HG02642 (cell line): Measurements from ENCODE around the gene MPV17L2.
A peak's percentile ranks its signal among the peaks of the same experiment; 100 is the strongest.

Experiments used
- ATAC-seq: cut with Tn5 transposase; IDR thresholded peaks from one replicate; pipeline ENCODE4 v1.9.1; 2021; ENCODE audit warnings: mild to moderate bottlenecking; ENCODE audit not compliant: unreplicated experiment, poor library complexity

The MPV17L2 gene

GRCh38 chr19:18211683-18212082 lies 18.7 kb downstream of the MPV17L2 start:
- no peak for ATAC-seq

- ATAC-seq = no peak
These were observed 21.9 kb downstream of the MPV17L2 start for GRCh38 chr19:18214779-18215433.

DNA sequence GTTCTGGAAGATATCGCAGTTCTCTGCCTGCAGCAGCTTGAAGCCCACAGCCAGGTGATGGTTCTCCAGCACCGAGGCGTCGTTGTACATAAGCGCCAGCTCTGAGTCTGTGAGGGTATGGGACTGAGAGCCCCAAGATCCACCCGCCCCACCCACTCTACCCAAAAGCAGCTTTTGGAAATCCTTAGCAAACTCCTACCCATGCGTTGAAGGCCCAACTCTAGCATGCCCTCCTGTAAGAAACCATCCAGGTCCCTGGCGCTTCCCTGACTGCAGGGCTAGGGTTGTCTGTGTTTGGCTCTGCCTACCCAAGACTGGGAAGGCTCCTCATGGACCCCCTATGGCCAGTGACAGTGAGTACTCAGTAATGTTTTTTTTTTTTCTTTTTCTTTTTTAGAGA lies 23.8 kb downstream of the MPV17L2 start:
- no peak for ATAC-seq

- no peak for ATAC-seq
These were observed 25.1 kb downstream of the MPV17L2 start for GRCh38 chr19:18218159-18218558.

GRCh38 chr19:18218600-18218999 lies 25.6 kb downstream of the MPV17L2 start:
- no peak for ATAC-seq

DNA sequence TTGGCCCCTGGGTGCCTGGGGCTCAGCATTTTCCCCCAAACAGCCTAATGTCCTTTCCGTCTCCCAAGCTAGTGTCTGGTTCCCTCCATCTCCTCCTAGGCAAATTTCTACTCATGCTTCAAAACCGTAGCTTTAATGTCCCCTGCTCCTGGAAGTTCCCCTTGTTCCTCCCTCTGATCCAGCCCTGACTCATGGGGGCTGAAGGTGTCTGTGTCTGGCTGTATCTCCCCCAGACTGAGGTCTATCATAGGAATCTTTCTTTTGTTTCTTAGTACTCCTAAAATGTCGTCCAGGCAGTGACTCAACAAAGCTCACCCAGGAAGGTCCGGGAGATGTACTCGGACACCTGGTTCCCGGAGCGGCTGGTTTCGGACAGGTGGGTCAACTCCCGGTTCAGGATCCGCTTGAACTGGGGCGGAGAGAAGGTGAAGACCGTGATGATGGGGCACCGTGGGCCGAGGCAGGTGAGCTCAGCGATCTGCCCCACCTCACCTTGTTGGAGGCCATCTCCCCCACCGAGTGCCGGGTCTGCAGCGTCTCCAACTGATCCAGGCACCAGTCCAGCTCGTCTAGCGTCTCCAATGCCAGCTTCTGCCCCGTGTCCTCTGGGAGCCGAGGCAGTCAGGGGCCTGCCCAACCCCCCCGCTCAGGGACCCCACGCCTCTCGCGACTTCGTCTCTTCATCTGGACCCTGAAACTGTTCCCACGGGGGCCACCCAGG lies 27.1 kb downstream of the MPV17L2 start:
- no peak for ATAC-seq

DNA sequence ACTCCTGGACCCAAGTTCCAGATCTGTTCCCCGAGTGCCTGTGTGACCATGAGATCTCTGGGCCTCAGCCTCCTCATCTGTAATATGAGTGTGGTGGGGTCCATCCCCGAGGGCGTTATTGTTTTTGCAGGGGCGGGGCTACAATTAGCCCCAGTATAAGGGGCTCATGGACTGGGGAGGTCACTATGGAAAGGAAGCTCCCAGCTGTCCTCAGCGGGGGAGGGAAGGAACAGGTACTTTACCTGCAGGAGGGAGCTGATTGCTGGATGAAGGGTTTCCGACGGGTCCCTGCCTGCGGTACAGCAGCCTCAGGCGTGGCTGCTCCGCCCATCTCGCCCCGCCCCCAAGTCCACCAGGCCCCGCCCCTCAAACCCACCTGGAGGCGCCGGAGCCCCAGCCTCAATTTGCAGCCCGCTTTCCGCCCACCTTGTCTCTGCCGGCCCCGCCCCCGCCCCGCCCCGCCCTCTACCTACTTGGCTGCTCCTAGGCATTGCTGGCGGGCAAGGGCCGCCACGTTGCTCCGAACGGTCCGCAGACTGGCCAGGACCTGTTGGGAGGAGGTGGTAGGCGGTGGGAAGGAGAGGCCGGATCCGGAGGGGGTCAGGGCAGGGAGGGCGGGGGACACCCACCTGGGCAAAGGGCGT lies 27.7 kb downstream of the MPV17L2 start:
- ATAC-seq = no peak

DNA sequence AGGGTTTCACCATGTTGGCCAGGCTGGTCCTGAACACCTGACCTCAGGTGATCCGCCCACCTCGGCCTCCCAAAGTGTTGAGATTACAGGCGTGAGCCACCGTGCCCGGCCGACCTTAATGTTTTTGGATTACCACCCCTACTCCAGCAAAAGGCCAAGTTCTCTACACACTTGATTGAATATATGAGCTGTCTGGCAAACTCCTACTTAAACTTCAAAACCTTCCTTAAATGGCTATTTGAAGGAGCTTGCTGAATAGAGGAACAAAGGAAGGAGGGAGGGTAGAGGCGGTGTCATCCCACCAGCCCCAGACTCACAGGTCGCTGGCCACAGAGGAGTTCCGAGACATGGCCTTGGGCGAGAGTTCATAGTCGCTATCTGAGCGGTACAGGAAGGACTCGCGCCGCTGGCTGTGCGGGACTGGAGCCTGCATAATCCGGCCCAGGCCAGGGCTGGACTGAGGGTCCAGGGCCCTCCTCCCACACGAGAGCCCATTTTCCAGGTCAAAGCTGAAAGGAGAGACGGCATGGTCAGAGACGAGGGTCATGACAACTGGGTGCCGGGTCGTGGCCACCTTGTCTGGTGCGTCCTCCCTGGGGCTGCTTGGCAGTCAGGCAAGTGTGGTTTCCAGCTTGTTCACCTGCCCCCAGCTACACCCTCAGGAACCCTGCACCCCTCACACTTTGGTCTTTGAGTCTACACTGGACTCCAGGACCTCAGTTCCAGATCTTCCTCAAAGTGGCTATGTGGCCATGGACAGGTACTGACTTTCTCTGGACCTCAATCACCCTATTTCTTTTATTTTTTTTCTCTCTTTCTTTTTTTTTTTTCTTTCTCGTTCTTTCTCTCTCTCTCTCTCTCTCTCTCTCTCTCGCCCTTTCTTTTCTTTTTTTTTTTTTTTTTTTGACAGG lies 29.1 kb downstream of the MPV17L2 start:
- no peak for ATAC-seq

DNA sequence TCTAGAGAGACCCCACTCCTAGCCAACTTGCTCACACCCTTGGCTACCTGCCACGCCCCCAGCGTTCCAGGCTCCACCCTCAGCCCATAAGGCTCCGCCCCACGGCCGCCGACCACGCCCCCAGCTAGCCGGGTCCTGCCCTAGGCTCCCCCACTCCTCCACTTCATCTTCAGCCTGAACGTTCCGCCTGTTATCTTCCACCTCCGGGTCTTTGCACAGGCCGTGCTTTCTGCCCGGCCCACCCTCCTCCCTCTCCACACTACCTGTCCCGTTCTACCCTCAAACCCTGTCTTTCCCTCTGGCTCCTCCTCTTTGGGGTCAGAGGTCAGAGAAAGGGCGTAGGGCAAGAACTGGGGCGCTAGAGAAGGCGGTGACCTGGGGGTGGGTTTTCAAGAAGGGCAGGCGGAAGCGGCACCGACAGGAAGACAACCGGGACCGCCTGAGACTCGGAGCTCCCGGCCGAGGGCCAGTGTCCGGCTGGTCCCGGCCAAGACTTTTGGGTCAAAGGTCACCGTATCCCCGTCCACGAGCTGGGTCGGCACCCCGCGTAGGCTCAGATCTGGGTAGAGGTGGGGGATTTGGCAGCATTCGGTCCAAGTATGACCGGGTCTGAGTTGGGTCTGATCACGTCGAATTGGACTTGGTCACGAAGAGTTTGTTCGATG lies 31.0 kb downstream of the MPV17L2 start:
- no peak for ATAC-seq

DNA sequence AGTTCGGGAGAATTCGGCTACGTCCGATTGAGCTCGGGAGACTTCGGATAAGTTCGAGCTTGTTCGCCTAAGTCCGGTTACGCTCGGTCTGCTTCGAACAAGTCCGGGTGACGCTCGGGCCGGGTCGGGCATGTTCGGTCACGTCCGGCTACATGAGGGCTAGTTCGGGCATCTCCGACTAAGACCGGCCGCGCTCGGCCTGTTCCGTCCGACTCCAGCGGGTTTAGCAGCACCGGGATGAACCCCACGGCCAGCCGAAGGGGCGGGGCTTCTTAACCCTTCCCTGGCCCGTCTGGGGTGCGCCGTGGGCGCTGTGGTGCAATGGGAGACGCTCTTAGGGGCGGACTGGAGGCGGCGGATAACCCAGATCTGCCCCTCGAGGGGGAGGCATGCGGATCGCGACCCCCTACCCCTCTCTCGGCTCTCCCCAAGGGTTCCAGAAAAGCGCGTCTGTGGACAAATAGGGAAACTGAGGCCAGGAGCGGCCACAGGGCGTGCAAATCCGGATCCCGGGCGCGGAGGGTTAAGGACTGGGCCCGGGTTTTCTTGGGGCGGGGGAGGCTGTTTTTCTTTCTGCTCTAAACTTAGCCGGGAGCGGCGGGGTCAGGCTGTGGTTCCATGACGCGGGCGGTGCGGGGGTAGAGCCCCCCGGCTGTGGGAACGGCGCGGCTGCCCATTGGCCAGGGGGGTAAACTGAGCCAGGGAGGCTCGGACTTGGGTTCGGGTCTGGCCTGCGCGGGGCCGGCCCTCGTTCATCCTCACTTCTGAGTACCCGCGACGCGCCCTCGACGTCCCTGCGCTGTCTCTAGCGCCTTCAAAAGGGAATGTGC lies 31.7 kb downstream of the MPV17L2 start:
- peak; percentile 95 for ATAC-seq

DNA sequence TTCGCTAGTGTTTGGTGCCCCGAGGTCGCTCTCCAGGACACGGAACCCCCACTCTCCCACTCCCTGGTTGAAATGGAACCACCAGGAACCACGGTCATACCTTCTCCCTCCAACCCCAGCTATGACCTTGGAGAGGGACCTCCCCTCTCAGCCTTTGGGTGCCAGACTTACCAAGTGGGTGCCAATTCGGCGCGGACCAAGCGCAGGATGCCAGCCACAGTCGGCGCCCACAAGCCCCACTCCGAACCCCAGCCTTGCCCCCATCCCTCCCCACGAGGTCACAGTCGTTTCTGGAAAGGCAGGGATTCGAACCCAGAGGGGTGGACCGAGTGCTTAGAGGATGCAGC lies 32.3 kb downstream of the MPV17L2 start:
- ATAC-seq = no peak

DNA sequence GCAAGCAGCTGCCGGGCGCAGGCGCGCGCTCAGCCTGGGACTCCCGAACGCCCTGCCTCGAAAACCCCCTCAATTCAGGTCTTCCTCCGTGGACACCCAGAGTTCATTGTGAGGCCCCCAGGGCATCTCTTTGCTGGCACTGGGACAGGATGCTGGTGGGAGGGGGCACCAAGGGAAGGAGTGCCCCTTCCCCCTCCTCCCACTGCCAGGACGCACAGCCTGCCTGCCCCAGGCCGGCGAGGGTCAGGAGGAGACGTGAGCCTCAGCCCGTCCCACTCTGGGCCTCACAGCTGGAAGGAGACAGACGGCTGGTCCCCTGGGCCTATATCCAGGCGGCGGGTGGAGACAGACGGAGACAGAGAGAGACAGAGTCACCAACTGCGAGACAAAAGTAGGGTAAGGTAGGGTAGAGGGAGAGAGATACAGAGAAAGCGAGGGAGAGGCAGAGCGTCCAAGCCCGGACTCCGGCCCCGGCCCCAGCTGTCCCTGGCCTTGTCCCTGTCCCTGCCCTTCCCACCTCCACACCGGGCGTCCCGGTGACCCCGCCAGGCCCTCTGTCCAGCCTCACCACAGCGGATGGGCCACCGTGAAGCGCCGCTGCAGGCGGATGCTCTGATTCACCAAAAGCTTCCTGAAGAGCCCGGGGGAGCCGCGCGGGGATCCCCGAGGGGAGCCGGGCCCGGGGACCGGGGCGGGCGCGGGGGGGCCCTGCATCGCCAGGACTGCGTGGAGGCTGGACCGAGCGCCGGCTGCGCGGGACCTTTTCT lies 32.9 kb downstream of the MPV17L2 start, which contains the start of gene PDE4C:
Gene PDE4C, minus strand, starts transcription at position 737 of the 767 bp plus-strand sequence. Its CDS starts 23 bp downstream, at position 714.
- ATAC-seq = no peak

DNA sequence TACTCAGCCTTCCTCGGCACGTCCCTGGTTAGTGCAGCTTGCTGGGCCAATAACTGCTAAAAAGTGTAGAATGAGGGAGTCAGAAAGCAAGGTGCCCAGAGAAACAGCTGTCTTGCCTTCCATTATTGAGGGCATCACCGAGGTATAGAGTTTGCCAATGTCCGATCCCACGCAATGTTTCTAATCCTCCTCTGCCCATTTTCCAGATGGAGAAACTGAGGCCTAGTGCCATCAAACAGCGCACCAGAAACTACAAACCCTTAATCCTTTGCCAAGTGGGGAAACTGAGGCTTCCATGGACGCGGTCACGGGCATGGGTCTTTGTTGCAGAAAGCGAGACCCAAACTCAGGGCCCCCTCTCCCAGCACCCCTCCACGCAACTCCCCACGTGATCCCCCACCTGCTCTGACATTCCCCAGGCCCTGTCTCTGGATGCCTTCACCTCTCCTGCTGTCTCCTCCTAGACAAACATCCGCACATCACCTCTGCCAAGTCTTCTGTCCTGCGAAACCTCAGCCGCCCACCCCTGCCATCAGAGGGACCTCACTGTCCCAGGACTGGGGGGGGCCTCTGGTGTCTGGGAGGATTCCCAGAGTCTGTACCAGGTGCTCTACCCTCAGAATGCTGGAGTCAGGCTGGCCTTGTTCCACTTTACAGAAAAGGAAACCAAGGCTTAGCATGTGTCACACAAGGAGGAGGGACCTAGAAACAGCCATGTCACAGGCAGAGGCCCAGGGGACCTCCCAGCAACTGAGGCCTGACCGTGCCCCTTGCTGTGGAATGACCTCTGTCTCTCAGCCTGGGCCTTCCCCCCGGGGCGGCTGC lies 34.1 kb downstream of the MPV17L2 start:
- no peak for ATAC-seq

DNA sequence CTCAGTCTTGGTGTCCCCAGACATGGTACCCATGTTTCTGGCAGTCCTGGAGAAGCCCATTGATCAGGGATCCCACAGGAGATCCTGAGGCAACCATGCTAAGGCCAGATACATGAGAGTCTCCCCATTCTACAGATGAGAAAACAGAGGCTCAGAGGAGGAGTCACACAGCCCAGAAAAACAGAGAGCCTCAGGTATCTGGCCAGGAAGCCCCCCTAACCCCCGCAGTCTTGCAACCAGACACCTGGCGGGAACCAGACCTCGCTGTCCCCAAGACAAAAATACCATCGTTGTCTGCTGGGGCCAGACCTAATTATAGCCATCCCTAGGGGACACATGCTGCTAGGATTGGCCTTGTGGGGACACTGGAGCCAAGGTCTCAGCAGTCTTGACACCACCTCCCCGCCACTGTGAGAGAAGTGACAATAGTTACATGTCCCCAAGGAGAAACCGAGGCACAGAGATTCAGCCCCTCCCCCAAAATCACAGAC lies 34.8 kb downstream of the MPV17L2 start:
- ATAC-seq = no peak

DNA sequence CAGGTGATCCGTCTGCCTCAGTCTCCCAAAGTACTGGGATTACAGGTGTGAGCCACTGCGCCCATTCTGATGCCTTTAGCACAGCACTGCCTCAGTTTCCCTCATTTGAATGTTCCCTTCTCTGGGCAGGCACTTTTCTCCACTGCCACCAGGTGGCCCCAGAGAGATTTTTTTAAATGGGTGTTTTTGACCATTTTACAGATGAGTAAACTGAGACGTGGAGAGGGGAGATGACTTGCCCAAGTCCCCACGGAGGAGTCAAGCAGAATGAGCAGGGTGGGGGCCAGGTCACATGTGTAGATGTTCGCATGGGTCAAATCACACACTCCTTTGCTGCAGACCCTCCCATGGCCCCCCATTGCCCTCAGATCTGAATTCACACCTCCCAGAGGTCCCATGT lies 36.5 kb downstream of the MPV17L2 start:
- ATAC-seq = no peak

DNA sequence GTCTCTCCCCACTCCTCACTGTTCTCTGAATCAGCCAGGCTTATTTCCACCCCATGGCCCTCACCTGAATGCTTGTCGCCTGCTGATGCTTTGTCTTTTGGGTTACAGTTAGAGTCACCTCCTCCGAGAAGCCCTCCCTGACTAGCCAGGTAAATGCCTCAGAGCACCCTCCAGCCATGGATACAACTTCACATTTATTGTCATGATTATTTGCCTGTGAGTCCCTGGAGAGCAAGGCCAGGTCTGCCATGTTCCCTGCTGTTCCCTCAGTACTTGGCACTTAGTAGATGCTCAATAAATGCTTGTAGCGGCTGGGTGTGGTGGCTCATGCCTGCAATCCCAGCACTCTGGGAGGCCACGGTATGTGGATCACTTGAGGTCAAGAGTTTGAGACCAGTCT lies 36.9 kb downstream of the MPV17L2 start:
- no peak for ATAC-seq

DNA sequence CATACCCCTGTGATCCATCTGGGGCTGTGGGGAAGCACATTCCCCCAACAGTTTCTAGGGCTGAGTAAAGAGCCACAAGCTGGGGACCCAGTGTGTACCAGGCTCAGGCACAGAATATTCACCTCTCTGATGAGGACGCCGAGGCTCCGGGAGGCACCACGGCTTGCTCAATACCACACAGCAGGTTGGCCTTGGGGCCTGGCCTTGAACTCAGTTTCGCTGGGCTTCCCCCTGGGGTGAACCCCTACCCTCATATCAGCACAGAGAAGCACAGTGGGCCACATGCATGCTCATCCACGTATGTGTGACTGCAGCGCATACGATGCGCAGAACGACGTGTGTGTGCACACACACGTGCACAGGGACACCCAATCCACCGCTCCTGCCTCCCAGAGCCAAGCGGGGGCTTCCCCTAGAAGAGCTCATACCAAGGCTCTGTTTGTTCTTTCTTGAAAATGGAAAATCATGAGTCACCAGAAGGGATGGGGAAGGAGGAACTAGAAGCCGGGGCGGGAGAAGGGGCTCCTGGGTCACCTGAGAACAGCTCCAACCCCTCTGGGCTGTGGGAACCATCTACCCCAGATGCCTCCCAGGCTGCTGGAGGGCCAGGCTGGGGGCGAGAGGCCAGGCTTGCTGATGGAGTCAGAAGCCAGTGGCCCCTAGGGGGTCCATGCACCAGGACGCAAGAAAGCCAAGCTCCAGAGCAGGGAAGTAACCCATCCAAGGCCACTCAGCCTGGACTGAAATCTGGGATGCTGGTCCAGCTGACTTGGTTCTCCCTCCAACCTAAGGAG lies 38.1 kb downstream of the MPV17L2 start:
- no peak for ATAC-seq
